ENCODE data around the gene NKX2-2. TPM values are rescaled to one million over a fixed set of nuclear protein-coding genes. Genes with fewer than 3 reads are reported as not detected.

The NKX2-2 gene
- total and polyA plus RNA-seq, 2 of the 4 experiments (the other 2 are of a cell fraction): not detected

DNA sequence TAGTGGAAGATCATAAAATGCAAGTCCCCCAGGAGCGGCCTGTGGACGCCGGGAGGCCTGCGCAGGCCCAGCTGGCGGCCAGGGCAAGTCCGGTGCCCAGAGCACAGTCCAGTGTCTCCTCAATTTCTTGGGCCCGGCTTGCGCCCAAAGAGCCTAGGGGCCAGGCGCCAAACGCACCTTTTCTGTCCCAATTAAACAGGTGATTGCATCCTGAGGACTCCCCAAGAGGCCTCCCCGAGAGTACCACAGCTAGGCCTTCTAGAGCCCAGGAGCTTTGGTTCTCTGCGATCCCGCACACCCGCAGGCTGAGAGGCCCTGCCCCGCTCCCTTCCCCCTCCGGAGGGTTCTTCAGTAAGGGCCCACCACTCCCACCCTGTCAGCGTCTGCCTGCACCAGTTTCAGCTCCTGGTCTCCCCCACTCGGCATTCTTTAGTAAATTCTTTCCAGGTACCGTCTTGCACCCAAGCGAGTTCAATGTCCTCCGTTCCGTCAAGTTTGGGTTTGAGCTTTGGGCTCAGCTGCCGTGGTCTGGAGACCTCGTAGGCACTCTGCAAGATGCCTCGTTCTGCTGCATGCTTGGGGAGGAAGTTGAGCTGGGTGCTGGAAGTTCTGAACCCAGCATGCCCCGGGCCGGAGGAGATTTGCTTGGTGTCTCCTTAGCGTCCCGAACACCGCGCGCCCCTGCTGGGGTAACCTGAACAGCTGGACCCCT is 3.9 kb upstream of the NKX2-2 start:
- no peak overlapping the region for H2BK5ac ChIP-seq (ENCODE audit: low read depth, low read length, poor library complexity, severe bottlenecking)
- WGBS, 2 experiments (ENCODE audit: extremely low coverage in 2 of 2, insufficient read length in 1 of 2): 8% methylated on average over 7 of the region's 32 CpGs; no CpG with 5 or more reads in 1 of the 2 experiments
- TF ChIP-seq POLR2A (IDR thresholded peaks at IDR 0.05; ENCODE audit: low read depth, low read length): no peak
- TF ChIP-seq BHLHE40 (IDR thresholded peaks at IDR 0.05; ENCODE audit: low read depth, low read length): no peak
- no peak for TF ChIP-seq CEBPB (IDR thresholded peaks at IDR 0.05; ENCODE audit: low read depth, low read length)
- TF ChIP-seq, protein P1, sequence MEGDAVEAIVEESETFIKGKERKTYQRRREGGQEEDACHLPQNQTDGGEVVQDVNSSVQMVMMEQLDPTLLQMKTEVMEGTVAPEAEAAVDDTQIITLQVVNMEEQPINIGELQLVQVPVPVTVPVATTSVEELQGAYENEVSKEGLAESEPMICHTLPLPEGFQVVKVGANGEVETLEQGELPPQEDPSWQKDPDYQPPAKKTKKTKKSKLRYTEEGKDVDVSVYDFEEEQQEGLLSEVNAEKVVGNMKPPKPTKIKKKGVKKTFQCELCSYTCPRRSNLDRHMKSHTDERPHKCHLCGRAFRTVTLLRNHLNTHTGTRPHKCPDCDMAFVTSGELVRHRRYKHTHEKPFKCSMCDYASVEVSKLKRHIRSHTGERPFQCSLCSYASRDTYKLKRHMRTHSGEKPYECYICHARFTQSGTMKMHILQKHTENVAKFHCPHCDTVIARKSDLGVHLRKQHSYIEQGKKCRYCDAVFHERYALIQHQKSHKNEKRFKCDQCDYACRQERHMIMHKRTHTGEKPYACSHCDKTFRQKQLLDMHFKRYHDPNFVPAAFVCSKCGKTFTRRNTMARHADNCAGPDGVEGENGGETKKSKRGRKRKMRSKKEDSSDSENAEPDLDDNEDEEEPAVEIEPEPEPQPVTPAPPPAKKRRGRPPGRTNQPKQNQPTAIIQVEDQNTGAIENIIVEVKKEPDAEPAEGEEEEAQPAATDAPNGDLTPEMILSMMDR (conservative IDR thresholded peaks at IDR 0.05; ENCODE audit: low read depth, low read length): no peak
- no peak for TF ChIP-seq CHD1 (IDR thresholded peaks at IDR 0.05; ENCODE audit: low read depth, low read length)
- no peak for TF ChIP-seq FOS (IDR thresholded peaks at IDR 0.05; ENCODE audit: low read depth, low read length)
- no peak overlapping the region for H4K5ac ChIP-seq (ENCODE audit: low read depth, low read length)
- ATAC-seq (ENCODE audit: low read depth): no peak
- no peaks in the 10 kb centered on the region for H3K9me1 ChIP-seq (ENCODE audit: insufficient read depth, low read length)
- no peak overlapping the region for H3K18ac ChIP-seq (ENCODE audit: low read depth, low read length)
- H3K27me3 ChIP-seq (ENCODE audit: control insufficient read depth, insufficient read depth, low read length): peaks cover 92% of the 10 kb centered on the region
- intact Hi-C loops (cut with micrococcal nuclease) (no loop called here), in situ Hi-C loops (cut with MboI; ENCODE audit: low sequenced_read_pairs) (no loop called here), dilution Hi-C loops (cut with HindIII; ENCODE audit: low sequenced_read_pairs, unreplicated experiment) (no loop called here)
- CTCF ChIA-PET: interaction anchor here (0.8 kb wide), 1 partner anchor 12 kb away, joined by 3 read pairs; no protein-coding TSS in a partner anchor
- DNase-seq: no peak
- 0 out of 2 replicates have a peak, but pooled peaks cover 2% of the 10 kb centered on the region for H3K9me3 ChIP-seq (ENCODE audit: control insufficient read depth, insufficient read depth, low read length)
- no peak overlapping the region for H2BK120ac ChIP-seq (ENCODE audit: low read depth, low read length)
- H3K56ac ChIP-seq (ENCODE audit: extremely low read depth, insufficient read depth, low read length): no peak overlapping the region
- H2BK15ac ChIP-seq (ENCODE audit: low read depth, low read length): no peak overlapping the region
- H2AK9ac ChIP-seq (replicated peaks; ENCODE audit: low read depth, low read length, poor library complexity): no peak overlapping the region
- H4K91ac ChIP-seq (ENCODE audit: insufficient read depth, low read depth, low read length): no peak overlapping the region
- POLR2A ChIA-PET (ENCODE audit: unreplicated experiment): no interaction called here
- no peak overlapping the region for H3K4me3 ChIP-seq (ENCODE audit: insufficient read depth, low read depth, low read length)
- H4K8ac ChIP-seq (ENCODE audit: low read depth in 2 of 2, low read length in 2 of 2): no peak overlapping the region
- H2AK5ac ChIP-seq (ENCODE audit: low read depth, low read length): no peak overlapping the region
- H3K4ac ChIP-seq (ENCODE audit: low read depth, low read length): no peak overlapping the region
- H3K9ac ChIP-seq (ENCODE audit: low read depth, low read length): no peak overlapping the region
- no peak overlapping the region for H3K23ac ChIP-seq (ENCODE audit: low read depth, low read length)
- H2AFZ ChIP-seq (replicated peaks; ENCODE audit: low read length, poor library complexity): no peak overlapping the region
- H3K4me2 ChIP-seq (ENCODE audit: low read depth, low read length): no peak overlapping the region
- H3K27ac ChIP-seq (ENCODE audit: insufficient read depth, low read length): no peak overlapping the region
- no peaks in the 10 kb centered on the region for H3K4me1 ChIP-seq (ENCODE audit: control insufficient read depth, insufficient read depth, low read length)
- H3K36me3 ChIP-seq (ENCODE audit: control insufficient read depth, insufficient read depth, low read length): no peaks in the 10 kb centered on the region
- no peak overlapping the region for H3K14ac ChIP-seq (replicated peaks; ENCODE audit: low read depth, low read length)
- no peaks in the 10 kb centered on the region for H4K20me1 ChIP-seq (ENCODE audit: insufficient read depth, low read length)
- H3K79me1 ChIP-seq (ENCODE audit: low read depth in 1 of 2, low read length in 2 of 2): no peaks in the 10 kb centered on the region
- BruUV-seq (replicated peaks): no TSS peak
- no peak overlapping the region for H2BK20ac ChIP-seq (ENCODE audit: low read depth, low read length)
